GM15510 (cell line): Measurements from ENCODE around the gene FMNL1.

ENCODE experiments used
- POLR2A ChIP-seq: IDR thresholded peaks from 3 replicates; pipeline ENCODE4 v1.6.1; 2011; ENCODE audit warnings: borderline replicate concordance; ENCODE audit not compliant: insufficient read length; ENCODE audit errors: extremely low read depth

Gene FMNL1

GRCh38 chr17:45276031-45276430, 54.3 kb downstream of the FMNL1 start:
- no peak for TF ChIP-seq POLR2A

GRCh38 chr17:45277216-45277849, 55.6 kb downstream of the FMNL1 start:
- TF ChIP-seq POLR2A = no peak

- no peak for TF ChIP-seq POLR2A
These were observed 56.3 kb downstream of the FMNL1 start for GRCh38 chr17:45277992-45278391.

GRCh38 chr17:45279898-45280297, 58.2 kb downstream of the FMNL1 start:
- TF ChIP-seq POLR2A = no peak

- TF ChIP-seq POLR2A = no peak
These were observed 61.3 kb downstream of the FMNL1 start for GRCh38 chr17:45282683-45283644.

- no peak for TF ChIP-seq POLR2A
These were observed 62.0 kb downstream of the FMNL1 start for GRCh38 chr17:45283711-45284110.

- TF ChIP-seq POLR2A = no peak
These were observed 62.8 kb downstream of the FMNL1 start for GRCh38 chr17:45284176-45285140.

GRCh38 chr17:45286286-45286685, 64.6 kb downstream of the FMNL1 start:
- no peak for TF ChIP-seq POLR2A

GRCh38 chr17:45287526-45288500, 66.1 kb downstream of the FMNL1 start:
- no peak for TF ChIP-seq POLR2A

GRCh38 chr17:45288825-45289224, 67.1 kb downstream of the FMNL1 start:
- no peak for TF ChIP-seq POLR2A

GRCh38 chr17:45289301-45290268, 67.9 kb downstream of the FMNL1 start:
- no peak for TF ChIP-seq POLR2A

- TF ChIP-seq POLR2A = no peak
These were observed 68.6 kb downstream of the FMNL1 start for GRCh38 chr17:45290269-45290765.
